NCI-H2196 (cell line): ENCODE results near the gene ERVFRD-1.
"Not testable (repeated sequence)": the region's sequence is repeated elsewhere in the genome, so short reads cannot be mapped to it uniquely, and the experiment has no call there.

Experiments used
- DNase-seq: peaks from one replicate; lab custom pipeline; 2025; ENCODE audit not compliant: unreplicated experiment; lab: John Stamatoyannopoulos, UW

ERVFRD-1 gene

GRCh38 chr6:11129908-11130565 lies 18.5 kb upstream of the ERVFRD-1 start:
- no peak for DNase-seq

- no peak for DNase-seq
Observed at GRCh38 chr6:11128608-11129007, 17.1 kb upstream of the ERVFRD-1 start.

DNA sequence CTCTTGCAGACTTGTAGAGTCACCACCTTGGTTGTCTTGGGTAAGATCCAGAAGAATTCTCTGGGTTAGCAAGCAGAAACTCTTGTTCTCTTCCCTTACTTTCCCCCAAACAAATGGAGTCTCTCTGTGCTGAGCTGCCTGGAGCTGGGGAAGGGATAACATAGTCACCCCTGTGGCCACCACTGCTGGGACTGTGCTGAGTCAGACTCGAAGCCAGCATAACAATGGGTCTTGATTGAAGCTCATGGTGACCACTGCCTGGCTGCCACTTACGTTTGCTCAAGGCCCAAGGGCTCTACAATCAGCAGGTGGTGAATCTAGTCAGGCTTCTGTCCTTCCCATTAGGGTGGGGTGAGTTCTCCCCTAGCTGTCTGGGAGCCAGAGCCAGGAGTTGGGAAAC lies 15.4 kb upstream of the ERVFRD-1 start:
- no peak for DNase-seq

DNA sequence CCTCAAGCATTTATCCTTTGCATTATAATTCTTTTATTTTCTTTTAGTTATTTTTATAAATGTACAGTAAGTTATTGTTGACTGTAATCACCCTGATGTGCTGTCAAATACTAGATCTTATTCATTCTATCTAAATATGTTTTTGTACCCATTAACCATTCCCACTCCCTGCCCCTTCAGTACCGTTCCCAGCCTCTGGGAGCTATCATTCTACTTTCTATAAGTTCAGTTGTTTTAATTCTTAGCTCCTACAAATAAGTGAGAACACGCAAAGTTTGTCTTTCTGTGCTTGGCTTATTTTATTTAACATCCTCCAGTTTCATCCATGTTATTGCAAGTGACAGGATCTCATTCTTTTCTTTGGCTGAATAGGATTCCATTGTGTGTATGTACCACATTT lies 12.5 kb upstream of the ERVFRD-1 start:
- no peak for DNase-seq

DNA sequence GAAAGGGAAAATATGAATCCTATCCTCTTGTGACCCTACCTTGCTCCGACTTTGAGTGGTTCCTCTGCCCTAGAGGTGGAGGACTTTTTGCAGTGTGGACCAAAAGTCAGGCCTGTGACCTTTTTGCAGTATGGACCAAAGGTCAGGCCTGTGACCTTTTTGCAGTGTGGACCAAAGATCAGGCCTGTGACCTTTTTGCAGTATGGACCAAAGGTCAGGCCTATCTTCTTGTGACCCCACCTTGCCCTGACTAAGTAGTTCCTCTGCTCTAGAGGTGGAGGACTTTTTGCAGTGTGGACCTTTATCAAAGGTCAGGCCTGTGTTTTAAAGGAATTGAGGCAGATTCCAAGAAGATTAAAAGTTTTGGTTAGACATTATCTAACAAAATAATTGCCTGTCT lies 10.9 kb upstream of the ERVFRD-1 start:
- no peak for DNase-seq

DNA sequence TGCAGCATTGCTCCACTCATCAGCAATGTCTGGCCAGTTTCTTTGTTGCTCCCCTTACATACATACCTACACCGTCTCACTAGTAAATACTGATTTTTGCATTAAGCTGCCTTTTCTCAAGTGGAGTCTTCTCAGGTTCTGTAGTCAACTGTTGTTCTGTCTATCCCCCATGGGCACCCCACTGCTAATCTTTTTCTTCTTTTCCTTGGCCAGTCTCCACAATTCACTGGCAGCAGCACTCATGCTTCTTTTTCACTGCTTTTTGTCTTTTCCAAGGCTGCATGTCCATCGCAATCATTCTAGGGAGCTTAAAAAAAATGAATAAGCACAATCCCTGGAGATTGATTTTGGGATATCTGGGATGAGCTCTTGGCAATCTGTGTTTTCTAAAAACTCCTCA lies 10.3 kb upstream of the ERVFRD-1 start:
- DNase-seq, result no peak

DNA sequence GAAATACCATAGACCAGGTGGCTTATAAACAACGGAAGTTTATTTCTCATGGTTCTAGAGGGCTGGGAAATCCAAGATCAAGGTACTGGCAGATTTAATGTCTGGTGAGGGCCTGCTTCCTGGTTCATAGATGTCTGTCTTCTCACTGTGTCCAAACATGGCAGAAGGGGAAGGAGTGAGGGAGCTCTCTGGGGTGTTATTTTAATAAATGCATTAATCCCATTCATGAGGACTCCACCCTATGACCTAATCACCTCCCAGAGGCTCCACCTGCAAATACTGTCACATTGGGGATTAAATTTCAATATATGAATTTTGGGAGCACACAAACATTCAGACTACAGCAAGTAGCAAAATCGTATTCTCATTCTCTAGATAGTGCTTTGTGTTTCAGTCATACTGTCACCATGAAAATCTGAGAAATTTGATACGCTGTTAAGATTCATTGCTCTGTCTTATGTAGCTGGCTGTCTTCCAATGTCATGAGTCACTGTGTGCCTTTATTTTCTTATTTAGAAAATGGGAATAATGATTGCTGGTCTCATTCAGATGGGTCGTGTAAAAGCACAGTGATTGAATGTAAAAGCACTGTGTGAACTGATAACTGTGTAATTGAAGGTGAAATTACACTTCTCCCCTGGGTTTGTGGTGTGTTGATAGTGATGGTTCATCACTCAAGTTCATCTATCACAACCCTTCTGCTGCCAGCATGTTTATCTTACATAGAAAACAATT lies 8.9 kb upstream of the ERVFRD-1 start:
- DNase-seq, result peak; percentile 39

GRCh38 chr6:11115808-11116536 lies 4.4 kb upstream of the ERVFRD-1 start:
- DNase-seq, result not testable (repeated sequence)

GRCh38 chr6:11113038-11113437 lies 1.5 kb upstream of the ERVFRD-1 start:
- DNase-seq, result no peak

DNA sequence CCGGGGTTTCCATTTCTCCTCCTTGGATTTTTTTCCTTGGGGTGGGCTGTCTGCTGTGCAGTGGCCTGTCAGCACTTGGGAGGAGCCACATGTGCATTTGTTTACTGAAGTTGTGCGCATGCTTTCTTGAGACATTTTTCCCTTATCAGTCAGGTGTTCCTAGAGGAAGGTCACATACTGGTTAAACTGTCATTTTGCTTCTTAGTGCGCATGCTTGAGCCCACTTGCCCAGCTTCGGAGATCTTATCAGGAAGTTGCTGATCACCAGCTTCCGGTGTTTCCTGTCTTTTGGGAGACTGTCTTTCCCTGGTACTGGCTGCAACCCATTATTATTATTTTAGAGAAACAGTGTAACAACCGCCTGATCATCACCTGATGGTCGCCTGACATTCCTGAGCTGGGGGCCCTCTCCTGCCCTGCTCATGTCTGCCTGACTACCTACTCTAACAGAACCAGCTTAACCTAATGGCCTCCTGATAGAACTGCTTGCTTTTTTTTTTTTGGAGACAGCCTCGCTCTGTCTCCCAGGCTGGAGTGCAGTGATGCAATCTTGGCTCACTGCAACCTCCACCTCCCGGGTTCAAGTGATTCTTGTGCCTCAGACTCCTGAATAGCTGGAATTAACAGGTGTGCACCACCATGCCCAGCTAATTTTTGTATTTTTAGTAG lies 378 bp upstream of the ERVFRD-1 start:
- no peak for DNase-seq

DNA sequence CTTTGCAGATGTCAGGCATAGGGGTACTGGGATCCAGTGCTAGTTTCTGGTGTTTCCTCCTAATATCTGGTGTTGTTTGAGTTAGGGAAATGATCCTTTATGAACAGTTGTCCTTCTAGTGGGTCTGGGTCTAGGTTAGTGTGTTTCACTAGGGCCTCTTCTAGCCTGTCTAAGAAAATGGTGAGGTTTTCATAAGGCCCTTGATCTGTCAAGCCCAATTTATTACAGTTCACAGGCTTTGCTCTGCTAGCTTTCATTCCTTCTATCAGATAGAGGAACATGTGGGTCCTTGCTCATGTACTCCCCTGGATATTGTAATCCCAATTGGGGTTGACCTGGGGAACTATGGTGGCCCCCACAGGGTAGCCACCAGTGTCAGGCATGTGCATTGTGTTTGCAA lies 2.8 kb downstream of the ERVFRD-1 start:
- DNase-seq, result no peak

GRCh38 chr6:11103065-11103464 lies 8.5 kb downstream of the ERVFRD-1 start:
- no peak for DNase-seq

DNA sequence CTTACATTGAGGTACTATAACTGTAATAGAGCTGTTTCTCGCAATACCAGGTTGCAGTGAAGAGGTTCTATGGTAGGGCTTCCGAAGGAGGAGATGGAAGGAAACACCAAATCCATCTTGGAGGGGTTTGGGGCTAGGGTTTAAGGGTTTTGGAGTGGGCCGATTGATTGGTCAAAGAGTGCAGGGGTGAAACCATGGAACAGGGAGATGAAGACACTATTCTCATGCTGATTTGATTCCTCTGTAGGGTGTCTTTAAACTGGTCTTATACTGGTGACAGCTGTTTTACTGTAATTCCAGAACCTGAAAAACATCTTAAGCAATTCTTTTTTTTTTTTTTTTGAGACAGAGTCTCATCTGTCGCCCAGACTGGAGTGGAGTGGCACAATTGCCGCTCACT lies 10.1 kb downstream of the ERVFRD-1 start:
- DNase-seq, result no peak

GRCh38 chr6:11098004-11098403 lies 13.5 kb downstream of the ERVFRD-1 start:
- DNase-seq, result no peak

DNA sequence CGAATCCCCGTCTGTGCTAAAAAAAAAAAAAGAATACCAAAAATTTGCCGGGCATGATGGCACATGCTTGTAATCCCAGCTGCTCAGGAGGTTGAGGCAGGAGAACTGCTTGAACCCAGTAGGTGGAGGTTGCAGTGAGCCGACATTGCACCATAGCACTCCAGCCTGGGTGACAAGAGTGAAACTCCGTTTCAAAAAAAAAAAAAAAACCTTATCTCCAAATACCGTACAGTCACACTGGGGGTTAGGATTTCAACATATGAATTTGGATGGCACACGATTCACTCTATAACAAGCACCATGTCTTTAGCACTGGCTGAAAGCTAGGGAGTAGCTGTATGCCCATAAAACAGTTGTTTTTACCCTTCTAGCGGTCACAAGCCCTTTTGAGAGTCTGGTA lies 14.0 kb downstream of the ERVFRD-1 start:
- no peak for DNase-seq

DNA sequence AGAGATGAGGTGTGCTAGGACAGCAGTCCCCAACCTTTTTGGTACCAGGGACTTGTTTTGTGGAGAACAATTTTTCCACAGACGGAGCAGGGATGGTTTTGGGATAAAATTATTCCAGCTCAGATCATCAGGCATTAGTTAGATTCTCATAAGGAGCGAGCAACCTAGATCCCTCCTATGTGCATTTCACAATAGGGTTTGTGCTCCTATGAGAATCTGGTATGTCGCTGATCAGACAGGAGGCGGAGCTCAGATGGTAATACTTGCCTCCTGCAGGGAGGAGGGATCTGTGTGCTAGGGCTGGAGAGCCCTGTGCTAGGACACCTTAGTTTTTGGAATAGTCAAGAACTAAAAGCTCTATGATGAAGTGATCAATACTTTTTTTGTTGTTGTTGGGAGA lies 15.4 kb downstream of the ERVFRD-1 start:
- peak; percentile 10 for DNase-seq

GRCh38 chr6:11094941-11095340 lies 16.6 kb downstream of the ERVFRD-1 start:
- no peak for DNase-seq

GRCh38 chr6:11094411-11094851 lies 17.1 kb downstream of the ERVFRD-1 start:
- DNase-seq, result no peak

- peak; percentile 97 for DNase-seq
Observed at GRCh38 chr6:11093626-11094410, 17.7 kb downstream of the ERVFRD-1 start, which contains the start of gene SMIM13. TSS of gene SMIM13 (plus strand) at chr6:11093834. CDS start at chr6:11094314, 480 bp downstream.

DNA sequence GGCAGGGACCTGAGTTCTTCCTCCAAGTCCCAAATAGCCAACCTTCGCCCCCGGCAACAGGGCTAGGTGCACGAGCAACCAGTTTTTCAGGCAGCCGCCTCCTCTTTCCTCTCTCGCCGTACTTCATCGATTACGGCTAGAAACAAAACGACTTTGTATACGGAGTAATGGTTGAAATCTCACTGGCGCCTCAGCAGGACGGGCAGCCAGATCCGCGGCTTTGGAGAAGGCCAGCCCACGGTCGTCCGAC lies 18.2 kb downstream of the ERVFRD-1 start:
- DNase-seq, result no peak
